Measurements from ENCODE around the gene AREL1.
"Not testable (repeated sequence)": the region's sequence is repeated elsewhere in the genome, so short reads cannot be mapped to it uniquely, and the experiment has no call there.

The AREL1 gene

GRCh38 chr14:74712499-74713394 lies at the start of gene AREL1, which contains the start of gene FCF1:
Gene AREL1 (minus strand): TSS chr14:74713080. CDS start chr14:74685615, 27,465 bp downstream.
Gene FCF1 (plus strand): TSS chr14:74713144. CDS start chr14:74713198, 54 bp downstream.
- no peak for DNase-seq

GRCh38 chr14:74758505-74758904 lies 45.6 kb upstream of the AREL1 start:
- not testable (repeated sequence) for DNase-seq

- DNase-seq, result no peak
These were observed 43.4 kb upstream of the AREL1 start for GRCh38 chr14:74756326-74756725.

GRCh38 chr14:74754899-74755298 lies 42.0 kb upstream of the AREL1 start:
- no peak for DNase-seq

GRCh38 chr14:74754157-74754556 lies 41.3 kb upstream of the AREL1 start:
- DNase-seq, result no peak

- no peak for DNase-seq
These were observed 34.4 kb upstream of the AREL1 start for GRCh38 chr14:74747237-74747636.

GRCh38 chr14:74739293-74740030 lies 26.6 kb upstream of the AREL1 start:
- DNase-seq, result no peak

- no peak for DNase-seq
These were observed 25.0 kb upstream of the AREL1 start for GRCh38 chr14:74737753-74738325.

- no peak for DNase-seq
These were observed 22.2 kb upstream of the AREL1 start for GRCh38 chr14:74735125-74735524.

- DNase-seq, result no peak
These were observed 20.3 kb upstream of the AREL1 start for GRCh38 chr14:74733221-74733620.

GRCh38 chr14:74732387-74732786 lies 19.5 kb upstream of the AREL1 start:
- DNase-seq, result no peak

GRCh38 chr14:74723134-74723533 lies 10.3 kb upstream of the AREL1 start:
- DNase-seq, result no peak

- DNase-seq, result no peak
These were observed 7.6 kb upstream of the AREL1 start for GRCh38 chr14:74720526-74720925.

- DNase-seq, result no peak
These were observed 485 bp upstream of the AREL1 start for GRCh38 chr14:74713395-74713735.

GRCh38 chr14:74711651-74712050 lies 1.2 kb downstream of the AREL1 start:
- DNase-seq, result no peak

- DNase-seq, result no peak
These were observed 2.4 kb downstream of the AREL1 start for GRCh38 chr14:74710480-74710879.

- peak; percentile 81 for DNase-seq
These were observed 7.0 kb downstream of the AREL1 start for GRCh38 chr14:74705613-74706500.

GRCh38 chr14:74704656-74705055 lies 8.2 kb downstream of the AREL1 start:
- DNase-seq, result no peak

- DNase-seq, result no peak
These were observed 9.8 kb downstream of the AREL1 start for GRCh38 chr14:74703043-74703442.

GRCh38 chr14:74702293-74702692 lies 10.6 kb downstream of the AREL1 start:
- DNase-seq, result no peak

GRCh38 chr14:74698465-74698864 lies 14.4 kb downstream of the AREL1 start:
- DNase-seq, result no peak

- no peak for DNase-seq
These were observed 14.9 kb downstream of the AREL1 start for GRCh38 chr14:74697976-74698375.

GRCh38 chr14:74697543-74697942 lies 15.3 kb downstream of the AREL1 start:
- DNase-seq, result no peak

Data from DMS79 (cell line).